ENCODE results near the gene CCDC127.

Gene CCDC127

GRCh38 chr5:156411-157072, 61.4 kb downstream of the CCDC127 start:
- DNase-seq (ENCODE audit: low spot score) = no peak
- TF ChIP-seq, protein P1, sequence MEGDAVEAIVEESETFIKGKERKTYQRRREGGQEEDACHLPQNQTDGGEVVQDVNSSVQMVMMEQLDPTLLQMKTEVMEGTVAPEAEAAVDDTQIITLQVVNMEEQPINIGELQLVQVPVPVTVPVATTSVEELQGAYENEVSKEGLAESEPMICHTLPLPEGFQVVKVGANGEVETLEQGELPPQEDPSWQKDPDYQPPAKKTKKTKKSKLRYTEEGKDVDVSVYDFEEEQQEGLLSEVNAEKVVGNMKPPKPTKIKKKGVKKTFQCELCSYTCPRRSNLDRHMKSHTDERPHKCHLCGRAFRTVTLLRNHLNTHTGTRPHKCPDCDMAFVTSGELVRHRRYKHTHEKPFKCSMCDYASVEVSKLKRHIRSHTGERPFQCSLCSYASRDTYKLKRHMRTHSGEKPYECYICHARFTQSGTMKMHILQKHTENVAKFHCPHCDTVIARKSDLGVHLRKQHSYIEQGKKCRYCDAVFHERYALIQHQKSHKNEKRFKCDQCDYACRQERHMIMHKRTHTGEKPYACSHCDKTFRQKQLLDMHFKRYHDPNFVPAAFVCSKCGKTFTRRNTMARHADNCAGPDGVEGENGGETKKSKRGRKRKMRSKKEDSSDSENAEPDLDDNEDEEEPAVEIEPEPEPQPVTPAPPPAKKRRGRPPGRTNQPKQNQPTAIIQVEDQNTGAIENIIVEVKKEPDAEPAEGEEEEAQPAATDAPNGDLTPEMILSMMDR (IDR thresholded peaks at IDR 0.05; ENCODE audit: extremely low read depth, missing control alignments) = no peak

- DNase-seq (ENCODE audit: low spot score) = no peak
- TF ChIP-seq, protein P1 (IDR thresholded peaks at IDR 0.05; ENCODE audit: extremely low read depth, missing control alignments) = no peak
Measured at GRCh38 chr5:155651-156410, 62.1 kb downstream of the CCDC127 start.

- TF ChIP-seq, protein P1 (IDR thresholded peaks at IDR 0.05; ENCODE audit: extremely low read depth, missing control alignments) = no peak
- no peak for DNase-seq (ENCODE audit: low spot score)
Measured at GRCh38 chr5:154826-155225, 63.1 kb downstream of the CCDC127 start.

DNA sequence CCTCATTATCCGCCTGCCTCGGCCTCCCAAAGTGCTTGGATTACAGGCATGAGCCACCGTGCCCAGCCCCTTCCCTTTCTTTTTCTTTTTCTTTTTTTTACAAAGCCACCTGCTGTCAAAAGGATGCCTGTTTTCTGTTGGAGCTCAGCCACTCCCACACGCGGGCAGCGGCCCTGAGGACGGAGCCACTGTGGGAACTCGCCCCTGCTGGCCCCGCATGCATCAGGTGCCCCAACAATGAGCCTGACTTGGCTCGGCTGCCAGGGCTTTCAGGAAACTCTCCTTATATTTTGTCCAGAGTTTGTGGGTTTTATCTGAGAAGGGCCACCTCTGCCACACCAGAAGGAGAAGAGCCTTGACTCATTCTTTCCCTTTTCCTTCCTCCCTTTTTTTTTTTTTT, 63.7 kb downstream of the CCDC127 start:
- TF ChIP-seq, protein P1 (IDR thresholded peaks at IDR 0.05; ENCODE audit: extremely low read depth, missing control alignments) = no peak
- DNase-seq (ENCODE audit: low spot score) = no peak

- TF ChIP-seq, protein P1 (IDR thresholded peaks at IDR 0.05; ENCODE audit: extremely low read depth, missing control alignments) = no peak
- no peak for DNase-seq (ENCODE audit: low spot score)
Measured at GRCh38 chr5:153256-153655, 64.7 kb downstream of the CCDC127 start.

DNA sequence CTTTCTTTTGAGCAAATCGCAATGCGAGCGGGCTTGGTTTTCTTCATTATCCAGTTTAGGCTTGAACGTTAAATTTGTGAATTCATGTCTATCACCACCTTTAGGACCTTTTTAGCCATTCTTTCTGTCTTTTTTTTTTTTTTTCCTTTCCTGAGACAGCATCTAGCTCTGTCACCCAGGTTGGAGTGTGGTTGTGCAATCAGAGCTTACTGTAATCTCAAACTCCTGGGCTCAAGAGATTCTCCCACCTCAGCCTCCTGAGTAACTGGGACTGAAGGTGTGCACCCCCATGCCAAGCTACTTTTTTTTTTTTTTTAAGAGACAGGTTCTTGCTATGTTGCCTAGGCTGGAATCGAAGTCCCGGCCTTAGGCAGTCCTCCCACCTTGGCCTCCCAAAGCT, 65.9 kb downstream of the CCDC127 start:
- DNase-seq (ENCODE audit: low spot score) = no peak
- TF ChIP-seq, protein P1 (IDR thresholded peaks at IDR 0.05; ENCODE audit: extremely low read depth, missing control alignments) = no peak

DNA sequence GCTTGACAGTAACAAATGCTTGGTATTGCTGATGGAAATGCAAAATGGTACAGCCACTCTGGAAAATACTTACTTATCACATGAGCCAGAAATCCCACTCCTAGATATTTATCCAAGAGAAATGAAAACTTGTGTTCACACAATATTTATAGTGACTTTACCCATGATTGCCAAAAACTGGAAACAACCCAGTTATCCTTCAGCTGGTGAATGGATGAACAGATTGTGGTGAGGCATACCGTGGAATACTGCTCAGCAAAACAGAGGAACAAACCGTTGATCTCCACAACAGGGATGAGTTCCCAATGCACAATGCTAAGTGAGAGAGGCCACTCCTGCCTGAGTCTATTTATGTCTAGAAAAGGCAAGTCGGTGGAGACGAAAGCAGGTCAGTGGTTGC, 67.2 kb downstream of the CCDC127 start:
- no peak for DNase-seq (ENCODE audit: low spot score)
- TF ChIP-seq, protein P1 (IDR thresholded peaks at IDR 0.05; ENCODE audit: extremely low read depth, missing control alignments) = no peak

All from GM20000 (cell line).